ENCODE data around the gene PHAF1.

- no peak for TF ChIP-seq PATZ1 (CRISPR knock-in tag; IDR thresholded peaks at IDR 0.05; ENCODE audit: borderline replicate concordance)
- TF ChIP-seq CREB5 (CRISPR knock-in tag; IDR thresholded peaks at IDR 0.05; ENCODE audit: low read depth) = no peak
- TF ChIP-seq POU6F1 (CRISPR knock-in tag; IDR thresholded peaks at IDR 0.05; ENCODE audit: borderline replicate concordance, low read depth) = no peak
- TF ChIP-seq ARNTL (CRISPR knock-in tag; IDR thresholded peaks at IDR 0.05; ENCODE audit: borderline replicate concordance, low read depth) = no peak
- no peak for TF ChIP-seq ZNF8 (CRISPR knock-in tag; IDR thresholded peaks at IDR 0.05)
- no peak for TF ChIP-seq TSHZ2 (CRISPR knock-in tag; IDR thresholded peaks at IDR 0.05)
- TF ChIP-seq ZFP3 (CRISPR knock-in tag; IDR thresholded peaks at IDR 0.05) = no peak
- no peak for TF ChIP-seq TOX (CRISPR knock-in tag; IDR thresholded peaks at IDR 0.05; ENCODE audit: borderline replicate concordance)
- TF ChIP-seq GLIS3 (CRISPR knock-in tag; IDR thresholded peaks at IDR 0.05) = no peak
- TF ChIP-seq ESRRG (CRISPR knock-in tag; IDR thresholded peaks at IDR 0.05) = no peak
Observed at GRCh38 chr16:67082100-67082499, 27.6 kb upstream of the PHAF1 start.
